ENCODE results near the gene SLC35B3.
A peak's percentile ranks its signal among the peaks of the same experiment; 100 is the strongest.

Gene SLC35B3

DNA sequence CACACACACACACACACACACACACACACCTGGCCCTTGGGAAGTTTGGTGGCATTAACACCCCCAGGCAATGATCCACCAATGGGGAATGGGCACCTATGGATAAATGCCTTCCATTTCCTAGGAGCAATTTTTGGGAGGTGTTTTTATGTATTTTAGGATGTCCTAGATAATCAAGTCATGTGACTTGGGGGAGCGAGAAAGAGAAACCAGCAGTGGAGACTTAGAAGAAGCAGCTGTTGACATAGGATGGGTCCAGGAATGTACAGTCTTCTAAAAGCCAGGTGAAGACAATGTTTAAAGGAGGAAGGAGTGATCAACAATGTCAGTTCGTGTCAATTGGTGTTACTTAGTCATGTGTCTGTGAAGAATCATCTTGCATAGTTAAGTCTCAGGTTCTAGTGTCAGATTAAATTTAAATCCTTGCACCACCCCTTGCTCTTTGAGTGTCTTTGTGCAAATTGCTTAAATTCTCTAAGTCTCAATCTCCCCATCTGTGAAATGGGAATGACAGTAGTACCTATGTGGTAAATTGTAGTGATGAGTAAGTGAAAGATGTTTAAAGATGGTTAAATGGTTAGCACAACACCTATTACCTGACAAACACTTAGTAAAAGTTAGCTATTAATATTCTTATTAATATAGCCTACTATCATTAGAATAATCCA lies 4.4 kb upstream of the SLC35B3 start:
- Histone ChIP-seq H3K4me1 (no peaks in the 10 kb centered on the region), H3K9me3 (no peaks in the 10 kb centered on the region), H3K36me3 (no peaks in the 10 kb centered on the region), H3K4me3 (ENCODE audit: low read depth, low read length) (no peak overlapping the region), H3K27me3 (no peaks in the 10 kb centered on the region)
- TF ChIP-seq, protein P1, sequence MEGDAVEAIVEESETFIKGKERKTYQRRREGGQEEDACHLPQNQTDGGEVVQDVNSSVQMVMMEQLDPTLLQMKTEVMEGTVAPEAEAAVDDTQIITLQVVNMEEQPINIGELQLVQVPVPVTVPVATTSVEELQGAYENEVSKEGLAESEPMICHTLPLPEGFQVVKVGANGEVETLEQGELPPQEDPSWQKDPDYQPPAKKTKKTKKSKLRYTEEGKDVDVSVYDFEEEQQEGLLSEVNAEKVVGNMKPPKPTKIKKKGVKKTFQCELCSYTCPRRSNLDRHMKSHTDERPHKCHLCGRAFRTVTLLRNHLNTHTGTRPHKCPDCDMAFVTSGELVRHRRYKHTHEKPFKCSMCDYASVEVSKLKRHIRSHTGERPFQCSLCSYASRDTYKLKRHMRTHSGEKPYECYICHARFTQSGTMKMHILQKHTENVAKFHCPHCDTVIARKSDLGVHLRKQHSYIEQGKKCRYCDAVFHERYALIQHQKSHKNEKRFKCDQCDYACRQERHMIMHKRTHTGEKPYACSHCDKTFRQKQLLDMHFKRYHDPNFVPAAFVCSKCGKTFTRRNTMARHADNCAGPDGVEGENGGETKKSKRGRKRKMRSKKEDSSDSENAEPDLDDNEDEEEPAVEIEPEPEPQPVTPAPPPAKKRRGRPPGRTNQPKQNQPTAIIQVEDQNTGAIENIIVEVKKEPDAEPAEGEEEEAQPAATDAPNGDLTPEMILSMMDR (IDR thresholded peaks at IDR 0.05; ENCODE audit: low read depth, low read length): no peak
- no peak for DNase-seq

DNA sequence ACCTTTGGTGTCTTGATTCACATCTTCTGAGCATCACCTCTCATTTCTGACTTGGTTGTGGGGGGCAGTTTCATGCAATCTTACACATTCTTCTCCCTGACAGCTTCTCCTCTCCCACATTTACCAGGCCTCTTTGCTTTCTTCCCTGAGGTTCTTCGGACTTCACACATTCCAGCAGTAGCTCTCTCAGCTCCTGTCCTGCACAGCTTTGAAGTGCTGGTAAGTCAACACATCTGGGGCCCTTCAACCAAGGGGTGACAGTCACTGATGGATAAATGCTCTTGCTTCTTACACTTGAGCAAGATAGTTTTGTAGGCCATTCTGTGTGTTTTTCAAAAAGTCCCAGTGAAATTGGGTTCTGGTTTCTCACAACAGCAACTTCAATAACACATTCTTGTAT lies 2.5 kb upstream of the SLC35B3 start:
- H3K4me1 ChIP-seq: no peaks in the 10 kb centered on the region; the same call in 1 of the 2 replicates
- no peaks in the 10 kb centered on the region for H3K36me3 ChIP-seq
- H3K27me3 ChIP-seq: no peaks in the 10 kb centered on the region
- no peak overlapping the region for H3K4me3 ChIP-seq (ENCODE audit: low read depth, low read length)
- H3K9me3 ChIP-seq: no peaks in the 10 kb centered on the region
- TF ChIP-seq, protein P1 (IDR thresholded peaks at IDR 0.05; ENCODE audit: low read depth, low read length): no peak
- DNase-seq: no peak

DNA sequence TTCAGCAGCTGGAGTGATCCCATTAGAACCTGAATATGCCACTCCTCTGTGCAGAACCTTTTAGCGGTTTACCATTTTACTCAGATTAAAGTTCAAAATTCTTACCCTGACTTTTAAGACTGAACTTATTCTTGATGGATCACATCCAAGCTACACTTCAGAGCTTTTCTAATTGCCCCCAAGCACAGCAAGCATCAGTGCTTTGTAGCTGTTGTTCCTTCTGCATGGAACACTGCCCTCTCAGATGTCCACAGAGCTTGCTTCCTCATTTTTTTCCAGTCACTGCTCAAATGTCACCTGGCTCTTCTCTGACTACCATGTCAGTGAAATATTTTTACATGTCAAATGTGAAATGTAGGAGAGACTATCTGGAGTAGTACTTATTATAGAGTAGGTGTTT lies 1.6 kb upstream of the SLC35B3 start:
- Histone ChIP-seq H3K27me3 (no peaks in the 10 kb centered on the region), H3K4me1 (no peaks in the 10 kb centered on the region; the same call in 1 of the 2 replicates), H3K36me3 (no peaks in the 10 kb centered on the region), H3K9me3 (no peaks in the 10 kb centered on the region), H3K4me3 (ENCODE audit: low read depth, low read length) (no peak overlapping the region)
- TF ChIP-seq, protein P1 (IDR thresholded peaks at IDR 0.05; ENCODE audit: low read depth, low read length): no peak
- no peak for DNase-seq

DNA sequence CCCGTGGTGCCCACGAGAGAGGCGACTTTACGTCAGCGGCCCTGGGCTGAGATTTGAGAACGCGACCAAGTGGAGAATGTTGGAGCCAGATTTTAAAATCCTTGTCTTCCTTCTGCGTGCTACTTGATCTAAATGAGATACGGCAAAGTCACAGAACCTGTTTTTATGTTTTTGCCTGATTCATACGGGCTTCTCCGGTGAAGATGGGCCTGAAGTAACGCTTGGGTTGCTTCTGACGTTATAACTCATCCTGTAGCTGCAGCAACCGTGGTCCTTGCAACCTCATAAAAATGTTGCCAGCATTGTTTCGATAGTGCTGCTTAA lies 462 bp upstream of the SLC35B3 start:
- Histone ChIP-seq H3K36me3 (no peaks in the 10 kb centered on the region), H3K27me3 (no peaks in the 10 kb centered on the region), H3K9me3 (no peaks in the 10 kb centered on the region), H3K4me1 (no peaks in the 10 kb centered on the region; the same call in 1 of the 2 replicates), H3K4me3 (ENCODE audit: low read depth, low read length) (peak overlapping the region; percentile 98)
- TF ChIP-seq, protein P1 (IDR thresholded peaks at IDR 0.05; ENCODE audit: low read depth, low read length): no peak
- no peak for DNase-seq

DNA sequence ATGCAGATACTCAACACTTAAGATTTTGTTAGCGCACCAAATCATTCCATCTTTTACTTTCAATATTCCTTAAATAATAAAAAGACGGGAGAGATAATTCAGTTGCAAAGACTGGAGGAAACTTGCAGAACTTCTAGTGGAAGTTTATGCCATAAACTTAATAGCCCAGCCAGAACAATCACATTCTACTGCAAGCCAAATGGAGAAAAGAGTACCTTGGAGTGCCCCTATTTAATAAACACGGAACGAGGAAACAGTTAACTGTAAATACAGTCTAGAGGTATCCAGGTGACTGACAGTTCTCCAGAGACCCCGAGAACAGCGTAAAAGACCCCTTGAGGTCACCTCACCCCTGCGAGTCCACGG lies 635 bp downstream of the SLC35B3 start:
- Histone ChIP-seq H3K27me3 (no peaks in the 10 kb centered on the region), H3K4me1 (no peaks in the 10 kb centered on the region; the same call in 1 of the 2 replicates)
- DNase-seq: no peak

DNA sequence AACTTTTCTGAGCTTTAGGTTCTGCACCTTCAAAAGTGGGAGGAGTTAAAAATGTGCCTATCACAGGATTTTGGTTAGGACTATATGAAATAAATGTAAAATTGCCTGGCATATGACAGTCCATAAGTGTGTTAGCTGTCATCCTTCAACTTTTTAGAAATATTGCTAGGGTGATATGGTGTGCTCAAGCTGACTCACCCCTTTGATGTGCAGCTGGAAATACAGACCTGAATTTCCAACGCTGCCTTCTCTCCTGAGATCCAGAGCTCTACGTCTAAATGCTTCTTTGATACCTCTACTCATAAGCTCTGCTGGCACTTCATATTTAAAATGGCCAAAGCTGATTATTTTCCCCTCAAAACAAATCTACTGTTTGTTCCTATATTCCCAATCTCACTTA lies 2.7 kb downstream of the SLC35B3 start:
- TF ChIP-seq, protein P1 (IDR thresholded peaks at IDR 0.05; ENCODE audit: low read depth, low read length): no peak
- no peak for DNase-seq

More for the DNA sequence above, 635 bp downstream of the SLC35B3 start:
- TF ChIP-seq, protein P1 (IDR thresholded peaks at IDR 0.05; ENCODE audit: low read depth, low read length): no peak
- no peaks in the 10 kb centered on the region for H3K36me3 ChIP-seq
- H3K4me3 ChIP-seq (ENCODE audit: low read depth, low read length): peak overlapping the region; percentile 98
- no peaks in the 10 kb centered on the region for H3K9me3 ChIP-seq

More for the DNA sequence above, 2.7 kb downstream of the SLC35B3 start:
- no peaks in the 10 kb centered on the region for H3K27me3 ChIP-seq
- H3K4me1 ChIP-seq: no peaks in the 10 kb centered on the region; the same call in 1 of the 2 replicates
- H3K4me3 ChIP-seq (ENCODE audit: low read depth, low read length): no peak overlapping the region
- no peaks in the 10 kb centered on the region for H3K9me3 ChIP-seq
- no peaks in the 10 kb centered on the region for H3K36me3 ChIP-seq
